ENCODE results near the gene DLEC1.

DNA sequence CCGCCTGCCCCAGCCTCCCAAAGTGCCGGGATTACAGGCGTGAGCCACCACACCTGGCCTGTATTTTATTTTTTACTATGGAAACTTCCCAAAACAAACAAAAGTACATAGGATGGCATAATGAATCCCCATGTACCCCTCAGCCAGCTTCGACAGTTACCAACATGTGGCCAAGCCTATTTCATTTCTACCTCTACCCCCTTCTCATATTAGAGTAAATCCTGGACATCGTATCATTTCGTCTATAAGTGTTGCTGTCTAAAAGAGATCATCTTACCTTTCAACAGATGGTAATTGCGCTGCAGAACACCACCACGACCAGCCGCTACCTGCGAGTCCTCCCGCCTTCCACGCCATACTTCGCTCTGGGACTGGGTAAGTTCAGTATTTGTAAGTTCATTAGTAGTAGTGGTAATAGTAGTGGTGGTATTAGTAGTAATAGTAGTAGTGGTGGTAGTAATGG lies 44.9 kb downstream of the DLEC1 start:
- TF ChIP-seq POLR2A (IDR thresholded peaks at IDR 0.05): no peak
- TF ChIP-seq, protein P1, sequence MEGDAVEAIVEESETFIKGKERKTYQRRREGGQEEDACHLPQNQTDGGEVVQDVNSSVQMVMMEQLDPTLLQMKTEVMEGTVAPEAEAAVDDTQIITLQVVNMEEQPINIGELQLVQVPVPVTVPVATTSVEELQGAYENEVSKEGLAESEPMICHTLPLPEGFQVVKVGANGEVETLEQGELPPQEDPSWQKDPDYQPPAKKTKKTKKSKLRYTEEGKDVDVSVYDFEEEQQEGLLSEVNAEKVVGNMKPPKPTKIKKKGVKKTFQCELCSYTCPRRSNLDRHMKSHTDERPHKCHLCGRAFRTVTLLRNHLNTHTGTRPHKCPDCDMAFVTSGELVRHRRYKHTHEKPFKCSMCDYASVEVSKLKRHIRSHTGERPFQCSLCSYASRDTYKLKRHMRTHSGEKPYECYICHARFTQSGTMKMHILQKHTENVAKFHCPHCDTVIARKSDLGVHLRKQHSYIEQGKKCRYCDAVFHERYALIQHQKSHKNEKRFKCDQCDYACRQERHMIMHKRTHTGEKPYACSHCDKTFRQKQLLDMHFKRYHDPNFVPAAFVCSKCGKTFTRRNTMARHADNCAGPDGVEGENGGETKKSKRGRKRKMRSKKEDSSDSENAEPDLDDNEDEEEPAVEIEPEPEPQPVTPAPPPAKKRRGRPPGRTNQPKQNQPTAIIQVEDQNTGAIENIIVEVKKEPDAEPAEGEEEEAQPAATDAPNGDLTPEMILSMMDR (IDR thresholded peaks at IDR 0.05): no peak

All from lower leg skin (tissue), 3 donors.